GM12875 (cell line): ENCODE data around the gene MAGEC1.

Source experiments
- H3K4me3 ChIP-seq: one replicate; pipeline ENCODE4 v1.5.1; 2011; ENCODE audit warnings: low read depth, low read length, control low read depth
- TF ChIP-seq, protein P1 (sequence below): IDR thresholded peaks from 2 replicates; pipeline ENCODE4 v1.5.1; 2011; ENCODE audit warnings: low read depth, mild to moderate bottlenecking, control low read depth, inconsistent platforms, low read length, moderate library complexity, borderline replicate concordance; ENCODE audit not compliant: insufficient read depth

Gene MAGEC1

DNA sequence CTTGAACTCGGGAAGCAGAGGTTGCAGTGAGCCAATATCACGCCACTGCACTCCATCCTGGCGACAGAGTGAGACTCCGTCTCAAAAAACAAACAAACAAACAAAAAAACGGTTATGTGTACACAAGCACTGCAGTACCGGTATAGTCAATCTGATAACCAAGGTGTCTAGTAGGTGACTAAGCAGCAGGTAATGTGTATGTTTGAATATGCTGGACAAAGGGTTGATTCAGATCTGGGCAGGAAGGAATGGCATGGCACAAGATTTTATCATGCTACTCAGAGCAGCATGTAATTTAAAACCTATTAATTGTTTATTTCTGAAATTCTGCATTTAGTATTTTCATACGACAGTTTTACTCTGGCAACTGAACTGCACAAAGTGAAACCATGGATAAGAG is 41.7 kb downstream of the MAGEC1 start:
- TF ChIP-seq, protein P1, sequence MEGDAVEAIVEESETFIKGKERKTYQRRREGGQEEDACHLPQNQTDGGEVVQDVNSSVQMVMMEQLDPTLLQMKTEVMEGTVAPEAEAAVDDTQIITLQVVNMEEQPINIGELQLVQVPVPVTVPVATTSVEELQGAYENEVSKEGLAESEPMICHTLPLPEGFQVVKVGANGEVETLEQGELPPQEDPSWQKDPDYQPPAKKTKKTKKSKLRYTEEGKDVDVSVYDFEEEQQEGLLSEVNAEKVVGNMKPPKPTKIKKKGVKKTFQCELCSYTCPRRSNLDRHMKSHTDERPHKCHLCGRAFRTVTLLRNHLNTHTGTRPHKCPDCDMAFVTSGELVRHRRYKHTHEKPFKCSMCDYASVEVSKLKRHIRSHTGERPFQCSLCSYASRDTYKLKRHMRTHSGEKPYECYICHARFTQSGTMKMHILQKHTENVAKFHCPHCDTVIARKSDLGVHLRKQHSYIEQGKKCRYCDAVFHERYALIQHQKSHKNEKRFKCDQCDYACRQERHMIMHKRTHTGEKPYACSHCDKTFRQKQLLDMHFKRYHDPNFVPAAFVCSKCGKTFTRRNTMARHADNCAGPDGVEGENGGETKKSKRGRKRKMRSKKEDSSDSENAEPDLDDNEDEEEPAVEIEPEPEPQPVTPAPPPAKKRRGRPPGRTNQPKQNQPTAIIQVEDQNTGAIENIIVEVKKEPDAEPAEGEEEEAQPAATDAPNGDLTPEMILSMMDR, result no peak
- H3K4me3 ChIP-seq, result no peak overlapping the region

DNA sequence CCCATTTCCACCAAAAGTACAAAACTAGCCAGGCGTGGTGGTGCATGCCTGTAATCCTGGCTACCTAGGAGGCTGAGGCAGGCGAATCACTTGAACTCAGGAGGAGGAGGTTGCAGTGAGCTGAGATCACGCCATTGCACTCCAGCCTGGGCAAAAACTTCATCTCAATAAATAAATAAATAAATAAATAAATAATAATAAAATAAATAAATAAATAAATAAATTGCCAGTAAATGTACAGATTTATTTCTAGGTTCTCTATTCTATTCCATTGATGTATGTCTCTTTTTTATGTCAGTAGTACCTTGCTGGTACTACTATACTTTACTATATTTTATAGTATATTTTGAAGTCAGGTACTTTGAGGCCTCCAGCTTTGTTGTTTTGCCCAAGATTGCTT is 43.7 kb downstream of the MAGEC1 start:
- no peak overlapping the region for H3K4me3 ChIP-seq
- TF ChIP-seq, protein P1, result no peak

DNA sequence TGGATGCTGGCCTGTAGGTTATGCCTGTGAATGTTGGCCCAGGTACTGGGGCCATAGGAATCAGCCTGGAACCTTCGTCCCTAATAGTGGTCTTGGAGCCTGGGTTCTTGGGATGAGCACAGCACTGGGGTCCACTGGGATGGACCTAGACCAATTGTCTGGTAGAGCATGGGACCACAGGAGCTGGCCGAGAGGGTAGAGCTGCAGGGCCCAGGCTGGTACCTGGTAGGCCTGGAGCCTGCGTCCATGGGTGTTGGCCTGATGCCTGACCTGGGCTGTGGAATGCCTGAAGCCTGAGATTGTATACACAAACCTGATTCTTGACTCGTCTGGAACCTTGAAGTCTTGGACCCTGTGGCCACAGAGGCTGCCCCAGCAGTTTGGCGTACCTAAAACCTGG is 48.9 kb downstream of the MAGEC1 start:
- no peak overlapping the region for H3K4me3 ChIP-seq
- TF ChIP-seq, protein P1, result no peak

DNA sequence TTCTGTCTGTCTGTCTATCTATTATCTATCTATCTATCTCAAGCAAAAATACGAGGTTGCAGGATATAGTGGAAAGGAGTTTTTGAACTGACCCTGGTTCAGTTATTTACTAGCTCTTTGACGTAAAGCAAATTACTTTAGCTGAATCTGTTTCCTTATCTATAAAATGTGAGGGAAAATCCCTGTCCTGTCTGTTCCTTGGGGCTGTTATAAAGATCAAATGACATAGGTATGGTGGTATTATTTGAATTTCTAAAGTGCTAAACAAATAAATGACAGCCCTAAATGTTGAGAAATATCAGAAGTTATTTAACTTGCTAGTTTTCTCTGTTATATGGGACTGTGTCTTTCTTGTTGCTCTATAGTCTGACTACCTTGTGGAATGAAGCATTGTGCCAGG is 55.0 kb downstream of the MAGEC1 start:
- TF ChIP-seq, protein P1, result no peak
- no peak overlapping the region for H3K4me3 ChIP-seq
